Nasal cavity respiratory epithelium epithelial cell of viscerocranial mucosa (primary cell): ENCODE results near the gene LMTK2. TPM values are rescaled to one million over a fixed set of nuclear protein-coding genes. Genes with fewer than 3 reads are reported as not detected.

ENCODE experiments used
- total RNA-seq: library from RNA; depleted of rRNA; stranded (reverse); fragments of >200 nt; gene quantifications from 2 replicates; pipeline ENCODE4 v1.2.3, GENCODE V29; 2014

The LMTK2 gene
- 20.5 and 31.5 TPM in 2 replicates for total RNA-seq

DNA sequence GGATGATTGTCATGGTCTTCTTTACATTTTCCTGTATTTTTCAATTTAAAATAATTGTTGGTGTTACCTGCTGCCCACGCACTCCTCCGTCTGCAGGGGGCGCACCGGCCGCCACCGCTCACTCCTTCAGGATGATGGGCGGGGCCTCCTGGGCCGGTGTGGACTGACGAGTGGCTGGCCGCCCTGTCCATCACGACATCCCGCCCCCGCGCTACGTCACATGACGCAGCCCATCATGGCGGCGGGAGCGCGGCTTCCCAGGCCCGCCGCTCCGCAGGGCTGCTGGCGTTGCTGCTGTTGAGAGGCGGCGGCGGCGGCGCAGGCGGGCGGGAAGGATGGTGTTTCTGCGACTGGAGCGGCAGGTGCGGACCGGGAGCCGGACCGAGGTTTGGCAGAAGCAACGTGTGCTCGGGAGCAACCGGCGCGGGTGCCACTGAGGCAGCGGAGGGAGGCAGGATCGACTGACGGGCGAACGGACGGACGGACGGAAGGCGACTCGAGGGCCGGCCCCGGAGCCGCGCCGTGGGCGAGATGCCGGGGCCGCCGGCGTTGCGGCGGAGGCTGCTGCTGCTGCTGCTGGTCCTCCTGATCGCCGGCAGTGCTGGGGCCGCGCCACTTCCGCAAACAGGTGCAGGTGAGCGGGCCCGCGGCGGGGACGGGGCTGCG, at the start of gene LMTK2:
LMTK2 (plus strand) TSS at position 216 of the 666 bp plus-strand sequence; CDS start at position 532, 316 bp downstream.

DNA sequence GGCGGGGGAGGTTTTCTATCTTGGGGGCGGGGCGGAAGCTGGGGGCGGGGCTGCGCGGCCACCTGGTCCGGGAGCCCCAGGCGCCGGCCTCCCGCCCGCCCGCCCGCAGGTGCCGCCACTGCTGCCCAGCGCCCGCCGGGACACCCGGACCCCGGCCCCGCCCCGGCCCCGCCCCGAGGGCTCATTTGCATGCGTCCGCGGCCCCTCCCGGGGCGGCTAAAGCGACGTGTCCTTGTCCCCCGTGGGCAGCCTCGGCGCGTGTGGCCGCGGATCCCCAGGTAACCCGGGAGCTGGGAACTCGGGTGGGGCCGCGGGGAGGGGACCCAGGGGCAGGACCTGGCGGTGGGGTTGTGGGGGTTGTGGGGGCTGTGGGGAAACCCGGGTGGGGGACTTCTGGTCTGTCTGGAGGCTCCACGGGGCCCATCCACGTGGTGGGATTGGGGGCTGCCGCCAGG, 104.6 kb downstream of the LMTK2 start, which contains the start of gene BHLHA15:
BHLHA15 (plus strand) TSS at position 219 of the 455 bp plus-strand sequence. CDS start 871 bp downstream, outside the sequence.

DNA sequence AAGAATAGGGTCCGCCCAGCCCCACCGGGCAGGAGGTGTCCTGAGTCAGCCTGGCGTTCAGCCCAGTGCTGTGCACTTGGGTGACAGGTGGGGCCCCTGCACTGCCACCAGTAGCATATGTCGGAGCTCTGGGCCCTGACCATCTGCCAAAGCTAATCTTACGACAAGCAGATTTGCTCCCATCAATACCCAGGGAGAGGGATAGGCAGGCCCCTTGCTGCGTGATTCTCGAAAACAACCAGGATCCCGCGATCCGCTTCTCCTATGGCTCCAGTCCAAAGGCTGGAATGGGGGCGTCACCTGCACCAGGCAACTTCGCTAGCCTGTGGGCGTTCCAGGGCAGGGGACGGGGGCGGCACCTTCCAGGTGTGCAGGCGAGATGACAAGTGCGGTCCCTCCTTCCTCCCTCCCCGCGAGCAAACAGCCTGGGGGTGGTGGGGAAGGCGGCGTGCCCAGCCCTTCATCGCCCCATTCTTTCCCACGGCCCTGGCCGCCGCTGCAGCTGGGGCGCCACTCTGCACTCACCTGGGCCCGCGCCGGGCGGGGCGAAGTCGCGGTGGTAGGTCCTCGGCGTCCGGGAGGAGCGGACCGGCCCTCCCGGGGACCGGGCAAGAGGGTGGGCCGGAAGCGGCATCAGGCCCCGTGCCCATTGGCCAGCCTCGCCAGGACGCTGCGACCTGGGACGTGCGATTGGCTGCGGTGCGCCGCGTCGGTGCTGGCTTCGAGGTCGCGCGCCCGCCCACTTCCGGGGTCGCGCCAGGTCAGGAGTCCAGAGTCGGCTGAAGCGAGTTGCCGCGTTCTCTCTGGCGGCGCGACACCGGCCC, 145.2 kb downstream of the LMTK2 start, which contains the start of gene TECPR1:
TECPR1 (minus strand) TSS at position 632 of the 824 bp plus-strand sequence. CDS start 6,086 bp downstream, outside the sequence.

Other genes with a start within 250 kb of the LMTK2 start
- gene ASNS, start 234.5 kb upstream of the LMTK2 start, total RNA-seq = 165 and 218 TPM in 2 replicates
- not detected in 2 replicates for gene OCM2, start 116.7 kb upstream of the LMTK2 start, total RNA-seq
- 0.93 and 9.9 TPM in 2 replicates for gene BHLHA15, start 104.6 kb downstream of the LMTK2 start, total RNA-seq
- gene TECPR1, start 145.4 kb downstream of the LMTK2 start, total RNA-seq = 13.0 and 25.9 TPM in 2 replicates
- 65.6 and 76.5 TPM in 2 replicates for gene BRI3, start 174.8 kb downstream of the LMTK2 start, total RNA-seq